RPMI8226 (cell line): Measurements from ENCODE around the gene SERPINA5.
"Not testable (repeated sequence)": the region's sequence is repeated elsewhere in the genome, so short reads cannot be mapped to it uniquely, and the experiment has no call there.

Source experiments
- DNase-seq: peaks from one replicate; pipeline ENCODE4 v3.0.0-alpha.2; 2015

The SERPINA5 gene

DNA sequence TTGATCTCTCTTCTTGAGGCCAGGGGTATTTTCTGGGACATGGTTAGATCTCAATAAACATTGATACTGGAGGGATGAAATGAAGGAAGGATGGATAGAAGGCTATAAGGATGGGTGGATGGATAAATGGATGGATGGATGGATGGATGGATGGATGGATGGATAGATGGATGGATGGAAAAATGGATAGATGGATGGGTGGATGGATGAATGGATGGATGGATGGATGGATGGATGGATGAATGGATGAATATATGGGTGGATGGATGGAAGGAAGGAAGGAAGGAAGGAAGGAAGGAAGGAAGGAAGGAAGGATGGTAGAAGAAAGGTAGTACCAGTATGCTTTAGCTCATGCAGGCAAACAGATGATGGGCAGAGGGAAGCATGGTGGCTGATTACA lies 3.8 kb upstream of the SERPINA5 start:
- not testable (repeated sequence) for DNase-seq

DNA sequence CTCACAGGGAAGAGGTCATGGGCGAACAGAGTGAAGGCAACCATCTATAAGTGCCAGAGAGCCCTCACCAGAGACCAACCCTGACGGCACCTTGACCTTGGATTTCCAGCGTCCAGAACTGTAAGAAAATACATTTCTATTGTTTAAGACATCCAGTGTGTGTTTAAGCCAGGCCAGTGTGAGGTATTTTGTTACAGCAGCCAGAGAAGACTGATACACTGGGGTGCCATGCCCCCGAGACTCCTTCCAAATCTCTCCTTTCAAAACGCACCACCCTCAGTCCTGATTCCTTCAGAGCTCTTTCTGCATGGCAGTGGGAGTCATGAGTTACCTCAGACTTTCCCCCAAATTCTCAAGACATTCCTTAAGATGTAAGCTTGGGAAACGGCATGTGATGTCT lies 2.5 kb upstream of the SERPINA5 start:
- DNase-seq: no peak

DNA sequence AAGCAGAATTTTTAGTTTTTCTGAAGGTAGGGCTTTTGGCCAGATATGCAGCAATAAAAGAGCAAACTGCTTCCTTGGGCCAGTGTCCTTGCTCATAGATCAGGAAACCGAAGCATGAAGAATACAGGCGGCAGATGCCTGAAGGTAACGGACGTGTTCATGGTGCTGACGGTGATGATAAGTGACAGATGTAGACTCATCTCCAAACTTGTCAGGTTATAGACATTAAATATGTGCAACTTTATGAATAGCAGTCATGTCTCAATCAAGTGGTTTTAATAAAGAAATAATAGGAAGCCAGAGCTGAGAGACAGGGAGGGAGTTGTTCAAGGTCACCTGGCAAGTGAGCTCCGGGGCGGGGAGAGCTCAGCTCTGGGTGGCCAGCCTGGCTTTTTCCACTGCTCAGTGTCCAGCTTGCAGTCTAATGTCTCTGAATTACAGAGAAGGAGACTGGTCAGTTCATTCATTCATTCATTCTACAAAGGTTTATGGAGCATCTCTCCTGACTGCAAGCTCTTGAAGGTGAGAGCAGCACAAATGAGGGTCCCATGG lies 1.0 kb downstream of the SERPINA5 start:
- no peak for DNase-seq

DNA sequence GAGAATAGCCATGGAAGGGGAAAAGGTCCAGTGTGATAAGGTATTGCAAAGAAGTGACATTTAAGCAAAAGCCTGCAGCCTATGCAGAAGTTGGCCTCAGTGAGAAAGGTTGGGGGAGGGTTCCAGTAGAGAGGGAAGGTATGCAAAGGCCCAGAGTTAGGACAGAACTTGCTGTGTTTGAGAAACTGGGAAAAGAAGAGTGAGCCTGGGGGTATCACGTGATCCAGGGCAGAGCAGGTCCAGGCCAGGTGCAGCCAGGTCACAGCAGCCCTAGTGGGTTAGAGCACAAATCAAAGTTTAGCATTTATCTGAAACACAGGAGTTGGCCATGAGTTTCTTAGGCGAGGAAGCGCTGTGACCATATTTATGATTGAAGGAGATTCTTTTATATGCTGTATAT lies 1.6 kb downstream of the SERPINA5 start:
- DNase-seq: peak; percentile 13

DNA sequence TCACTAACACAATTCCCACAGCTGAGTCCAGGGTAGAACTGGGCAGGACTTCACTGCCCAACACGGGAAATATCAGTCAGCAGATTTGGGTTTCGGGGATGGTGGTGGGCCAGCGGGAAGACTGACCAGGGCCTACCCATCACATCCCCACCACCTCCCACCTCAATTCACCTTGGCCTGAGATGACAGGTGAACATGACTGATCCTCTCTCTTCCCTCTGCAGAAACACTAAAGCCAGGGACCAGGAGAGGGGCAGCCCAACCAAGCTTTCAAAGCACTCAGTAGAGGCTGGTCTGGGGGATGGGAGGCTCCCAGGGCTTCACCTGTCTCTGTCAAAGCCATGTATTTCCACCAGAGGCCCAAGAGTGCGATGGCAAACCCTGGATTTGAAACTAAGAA lies 2.3 kb downstream of the SERPINA5 start:
- no peak for DNase-seq

DNA sequence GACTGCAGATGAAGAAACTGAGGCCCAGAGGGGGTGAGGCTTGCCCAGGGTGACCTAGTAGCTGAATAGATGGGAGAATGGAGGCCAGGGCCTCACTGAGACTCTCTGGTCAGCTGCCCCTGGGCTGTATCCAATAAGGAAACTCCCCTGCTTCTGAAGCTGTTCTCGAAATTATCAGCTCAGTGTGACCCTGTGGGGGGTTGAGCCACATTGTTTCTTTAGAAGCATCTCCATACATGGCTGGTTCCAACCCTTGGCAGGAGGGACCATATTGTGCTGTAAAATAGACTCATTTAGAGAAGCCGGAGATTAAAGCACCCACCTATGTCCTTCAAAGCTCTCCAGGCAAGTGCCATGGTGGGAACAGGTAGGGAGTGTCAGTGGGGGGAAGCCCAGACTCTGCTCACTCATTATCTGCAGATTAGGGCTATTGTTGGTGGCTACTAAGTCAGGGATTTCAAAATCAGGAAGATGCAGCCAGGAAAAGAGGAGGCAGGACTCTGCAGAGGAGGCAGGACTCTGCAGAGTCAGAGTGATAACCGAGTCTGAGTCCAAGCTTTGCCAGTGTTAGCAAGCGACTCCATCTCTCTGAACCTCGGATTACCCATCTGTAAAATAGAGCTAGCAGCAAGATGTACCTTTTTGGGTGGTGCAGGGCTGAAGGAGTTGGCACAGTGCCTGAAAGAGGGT lies 3.5 kb downstream of the SERPINA5 start:
- no peak for DNase-seq

GRCh38 chr14:94586635-94587034 lies 5.4 kb downstream of the SERPINA5 start:
- no peak for DNase-seq

DNA sequence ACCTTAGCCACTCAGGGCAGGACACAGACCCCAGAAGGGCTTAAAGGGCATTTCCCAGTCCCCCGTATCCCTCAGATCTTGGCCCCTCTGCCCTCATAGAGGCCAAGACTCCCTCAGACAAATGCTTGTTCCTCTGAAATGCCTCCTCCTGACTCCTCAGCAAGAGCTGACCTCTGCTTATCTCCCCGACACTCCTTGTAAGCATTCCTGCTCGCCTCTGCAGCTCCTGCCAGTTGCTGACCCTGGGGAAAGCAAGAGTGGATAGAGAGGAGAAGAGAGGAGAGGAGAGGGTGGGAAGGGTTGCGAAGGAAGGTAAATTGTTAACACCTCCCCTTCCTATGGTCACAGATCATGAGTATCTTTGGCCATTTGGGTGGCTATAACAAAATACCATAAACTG lies 7.1 kb downstream of the SERPINA5 start:
- DNase-seq: no peak

GRCh38 chr14:94591073-94591472 lies 9.8 kb downstream of the SERPINA5 start:
- DNase-seq: no peak

- no peak for DNase-seq
These were observed 10.6 kb downstream of the SERPINA5 start for GRCh38 chr14:94591871-94592270.

- no peak for DNase-seq
These were observed 11.2 kb downstream of the SERPINA5 start for GRCh38 chr14:94592457-94592856.

DNA sequence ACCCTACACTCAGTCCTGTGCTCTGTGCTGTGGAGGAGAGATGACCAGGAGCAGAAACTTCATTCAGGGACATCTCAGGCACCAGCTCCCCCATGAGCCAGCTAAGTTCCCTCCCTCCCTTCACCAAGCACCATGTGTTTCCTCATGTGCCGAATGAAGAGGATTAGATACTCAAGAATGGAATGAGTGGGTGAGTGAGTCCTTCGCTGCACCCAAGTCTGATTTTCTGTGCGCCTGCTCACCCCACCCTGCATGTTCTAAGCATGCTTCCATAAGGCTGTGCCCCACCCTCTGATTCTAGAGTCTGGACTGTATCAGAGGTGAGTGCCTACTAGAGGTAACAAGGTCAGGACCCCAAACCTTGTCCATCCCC lies 12.1 kb downstream of the SERPINA5 start:
- no peak for DNase-seq

- DNase-seq: no peak
These were observed 12.7 kb downstream of the SERPINA5 start for GRCh38 chr14:94593749-94594431.

DNA sequence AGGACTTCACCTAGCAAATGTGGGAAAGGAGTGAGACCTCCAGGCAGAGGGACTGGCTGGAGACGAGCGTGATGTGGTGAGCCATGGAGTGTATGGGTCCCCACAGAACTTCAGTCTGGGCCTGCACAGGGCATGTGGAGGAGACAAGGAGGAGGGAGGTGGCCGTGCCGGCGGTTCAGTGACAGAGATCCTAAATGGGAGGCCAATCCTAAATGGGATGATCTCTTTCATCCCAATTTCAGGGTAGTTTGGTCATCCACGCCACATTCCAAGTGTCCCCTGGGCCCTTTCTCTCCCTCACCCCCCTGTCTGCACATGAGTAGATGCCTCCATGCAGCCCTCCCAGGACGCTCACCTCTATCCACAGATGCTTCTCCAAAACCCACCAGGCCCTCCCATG lies 13.2 kb downstream of the SERPINA5 start:
- DNase-seq: no peak

- no peak for DNase-seq
These were observed 14.7 kb downstream of the SERPINA5 start for GRCh38 chr14:94595912-94596311.

DNA sequence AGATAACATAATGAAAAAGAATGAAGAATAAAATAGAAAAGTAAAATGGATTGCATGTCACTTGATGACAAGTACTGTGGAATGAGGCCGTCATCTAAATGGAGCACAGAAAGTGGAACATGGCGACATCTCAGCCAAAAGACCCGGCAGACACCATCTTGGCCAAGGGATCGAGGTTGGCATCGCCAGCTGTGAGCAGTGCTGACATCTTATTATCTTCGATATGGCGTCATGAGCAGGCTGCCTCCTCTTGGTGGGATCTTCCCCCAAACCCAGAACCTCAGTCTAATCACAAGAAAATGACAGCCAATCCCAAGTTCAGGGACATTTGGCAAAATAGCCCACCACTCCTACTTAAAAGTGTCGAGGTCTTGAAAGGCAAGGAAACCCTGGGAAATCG lies 15.1 kb downstream of the SERPINA5 start:
- DNase-seq: no peak

DNA sequence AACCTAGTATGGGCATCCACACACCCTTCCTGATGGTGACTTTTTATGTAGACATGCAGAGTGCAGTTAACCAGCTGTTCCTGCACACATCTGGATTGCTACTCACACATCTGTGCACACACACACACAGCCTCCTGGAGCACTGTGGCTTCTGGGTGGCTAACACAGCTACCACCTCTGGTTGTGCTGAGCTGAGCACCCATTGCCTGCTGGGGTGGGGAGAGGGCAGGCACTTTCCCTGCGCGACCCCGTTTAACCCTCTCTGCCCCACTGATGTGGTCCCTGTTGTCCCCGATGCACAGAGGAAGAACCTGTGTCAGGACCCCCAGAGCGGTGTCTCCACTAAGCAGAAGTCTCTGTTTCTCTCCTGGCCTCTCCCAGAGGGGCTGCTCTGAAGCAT lies 16.6 kb downstream of the SERPINA5 start:
- DNase-seq: no peak

- no peak for DNase-seq
These were observed 17.2 kb downstream of the SERPINA5 start for GRCh38 chr14:94598506-94598815.

DNA sequence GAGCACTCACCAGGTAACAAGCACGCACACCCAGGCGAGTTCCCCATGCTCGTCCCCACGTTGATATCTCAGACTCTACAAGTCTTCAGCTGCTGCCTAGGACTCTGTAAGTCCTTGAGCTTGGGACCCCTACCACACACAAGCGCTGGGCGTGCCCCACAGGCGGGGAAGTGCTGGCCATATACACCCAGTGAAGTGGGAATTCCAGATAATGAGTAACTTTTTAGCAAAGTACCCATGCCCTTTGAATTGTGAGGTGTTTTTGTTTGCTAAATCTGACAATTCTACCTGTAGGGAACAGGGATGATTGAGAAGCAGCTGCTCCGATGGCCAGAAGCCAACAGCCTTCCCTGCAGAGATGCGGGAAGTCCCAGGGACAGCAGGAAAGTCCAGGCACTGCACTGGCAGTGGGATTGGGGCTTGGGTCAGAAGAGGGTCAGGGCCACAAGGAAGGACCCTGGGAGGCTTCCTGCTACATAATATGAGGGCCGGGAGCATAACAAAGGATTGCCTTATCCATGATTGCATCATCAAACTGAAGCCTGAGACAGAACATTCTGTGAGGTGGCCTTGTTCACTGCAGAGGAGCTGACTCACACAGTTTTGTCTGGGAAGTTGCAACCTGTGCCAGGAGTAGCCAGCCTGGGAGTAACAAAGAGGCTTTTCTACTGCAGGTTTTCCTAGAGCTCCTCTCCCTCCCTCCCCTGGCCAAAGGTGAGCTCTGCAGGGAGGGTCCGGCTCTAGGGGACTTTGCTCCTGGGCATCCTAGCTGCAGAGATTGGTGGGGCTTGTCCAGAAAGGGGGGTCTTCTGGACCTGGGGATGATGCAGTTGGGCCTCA lies 17.8 kb downstream of the SERPINA5 start:
- DNase-seq: no peak

DNA sequence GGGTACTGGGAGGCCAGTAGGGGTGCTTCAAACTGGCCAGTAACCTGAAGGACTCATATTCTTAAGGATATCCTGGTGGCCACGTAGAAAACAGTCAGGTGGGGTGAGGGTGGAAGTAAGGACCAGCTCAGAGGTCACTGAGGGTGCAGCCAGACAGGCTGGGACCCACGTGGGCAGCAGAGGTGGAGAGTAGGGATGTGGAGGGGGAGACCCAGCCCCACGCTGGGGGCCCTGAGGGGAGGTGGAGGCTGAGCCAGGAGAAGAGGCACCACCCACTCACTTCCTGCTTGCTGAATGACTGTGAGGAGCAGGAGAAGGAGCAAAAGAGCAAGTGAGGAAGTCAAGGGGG lies 18.4 kb downstream of the SERPINA5 start:
- no peak for DNase-seq

- DNase-seq: no peak
These were observed 18.9 kb downstream of the SERPINA5 start for GRCh38 chr14:94600148-94600545.

- DNase-seq: no peak
These were observed 20.7 kb downstream of the SERPINA5 start for GRCh38 chr14:94601884-94602391.

GRCh38 chr14:94602722-94603121 lies 21.5 kb downstream of the SERPINA5 start:
- DNase-seq: no peak

DNA sequence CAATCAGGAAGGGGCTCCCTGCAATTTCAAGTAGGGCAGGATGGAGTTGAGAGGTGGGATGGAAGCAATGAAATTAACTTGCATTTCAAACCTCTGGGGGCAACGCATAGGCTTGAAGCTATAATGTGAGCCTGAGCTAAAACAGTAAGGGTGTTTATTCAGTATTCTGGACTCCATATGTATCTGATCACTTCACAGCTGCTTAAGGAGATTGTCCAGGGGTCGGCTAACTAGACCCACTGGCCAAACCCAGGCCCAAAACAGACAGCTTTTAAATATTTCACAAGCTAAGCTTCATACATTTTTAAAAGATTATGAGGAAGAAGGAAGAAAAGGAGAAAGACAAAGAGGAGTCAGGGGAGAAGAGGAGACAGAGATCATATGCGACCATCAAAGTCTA lies 24.1 kb downstream of the SERPINA5 start:
- DNase-seq: no peak
